Mesenchymal stem cell (in vitro differentiated cells and primary cell): ENCODE data around the gene HSD17B7.

ENCODE experiments used
- DNase-seq: peaks from one replicate; pipeline ENCODE4 v3.0.0-alpha.2; 2013
- H2AFZ ChIP-seq: one replicate; pipeline ENCODE4 v1.6.1; 2013; ENCODE audit warnings: low read depth, mild to moderate bottlenecking, control low read depth, inconsistent platforms, low read length, moderate library complexity
- H2AK5ac ChIP-seq: 2 replicates; pipeline ENCODE4 v1.6.1; 2013; ENCODE audit warnings: low read length, moderate library complexity, mild to moderate bottlenecking, inconsistent platforms; ENCODE audit not compliant: severe bottlenecking
- H2BK120ac ChIP-seq: one replicate; pipeline ENCODE4 v1.6.1; 2013; ENCODE audit warnings: low read depth, mild to moderate bottlenecking, inconsistent platforms, low read length, moderate library complexity
- H2BK12ac ChIP-seq, 2 experiments: one replicate each; pipeline ENCODE4 v1.6.1; 2013; ENCODE audit warnings: inconsistent platforms in 2 of 2, low read length in 2 of 2, mild to moderate bottlenecking in 2 of 2, moderate library complexity in 2 of 2, control low read depth in 1 of 2
- H2BK15ac ChIP-seq: one replicate; pipeline ENCODE4 v1.6.1; 2013; ENCODE audit warnings: mild to moderate bottlenecking, low read depth, inconsistent platforms; ENCODE audit not compliant: poor library complexity, severe bottlenecking
- H2BK5ac ChIP-seq: 2 replicates; pipeline ENCODE4 v1.6.1; 2013; ENCODE audit warnings: low read depth, mild to moderate bottlenecking, low read length, control low read depth, inconsistent platforms; ENCODE audit not compliant: poor library complexity, severe bottlenecking
- H3K14ac ChIP-seq, 2 experiments: one replicate each; pipeline ENCODE4 v1.6.1; 2013; ENCODE audit warnings: inconsistent platforms in 2 of 2, low read length in 2 of 2, control low read depth in 1 of 2, mild to moderate bottlenecking in 1 of 2, moderate library complexity in 1 of 2
- H3K18ac ChIP-seq, 2 experiments: one replicate each; pipeline ENCODE4 v1.6.1; 2013; ENCODE audit warnings: inconsistent platforms in 2 of 2, low read length in 2 of 2, control low read depth in 1 of 2, low read depth in 1 of 2, mild to moderate bottlenecking in 1 of 2
- H3K23ac ChIP-seq, 2 experiments: one replicate each; pipeline ENCODE4 v1.6.1; 2013; ENCODE audit warnings: inconsistent platforms in 2 of 2, low read length in 2 of 2, mild to moderate bottlenecking in 2 of 2, moderate library complexity in 2 of 2, control low read depth in 1 of 2
- H3K27ac ChIP-seq: 2 replicates; pipeline ENCODE4 v1.5.1; 2013; ENCODE audit warnings: mild to moderate bottlenecking, moderate library complexity, low read length, control low read depth, inconsistent platforms; ENCODE audit not compliant: poor library complexity, severe bottlenecking
- H3K27me3 ChIP-seq, 2 experiments: 2 replicates each; pipeline versions ENCODE4 v1.6.1 to v1.7.0; 2013; ENCODE audit warnings: low read length in 2 of 2, mild to moderate bottlenecking in 2 of 2, moderate library complexity in 2 of 2, control low read depth in 1 of 2, inconsistent platforms in 1 of 2; ENCODE audit not compliant: control insufficient read depth in 1 of 2, insufficient read depth in 1 of 2
- H3K36me3 ChIP-seq, 2 experiments: 2 replicates each; pipeline versions ENCODE4 v1.6.1 to v1.7.0; 2013; ENCODE audit warnings: low read length in 2 of 2, control low read depth in 1 of 2, inconsistent platforms in 1 of 2, low read depth in 1 of 2, mild to moderate bottlenecking in 1 of 2; ENCODE audit not compliant: insufficient read depth in 2 of 2, control insufficient read depth in 1 of 2
- H3K4ac ChIP-seq, 2 experiments: one replicate each; pipeline ENCODE4 v1.6.1; 2013; ENCODE audit warnings: inconsistent platforms in 2 of 2, low read length in 2 of 2, mild to moderate bottlenecking in 2 of 2, moderate library complexity in 2 of 2, control low read depth in 1 of 2, low read depth in 1 of 2
- H3K4me1 ChIP-seq: 2 replicates; pipeline ENCODE4 v1.6.1; 2013; ENCODE audit warnings: low read depth, low read length, control low read depth; ENCODE audit not compliant: control insufficient read depth, insufficient read depth
- H3K4me2 ChIP-seq: 2 replicates; pipeline ENCODE4 v1.6.1; 2013; ENCODE audit warnings: low read length, mild to moderate bottlenecking, inconsistent platforms; ENCODE audit not compliant: poor library complexity, severe bottlenecking
- H3K4me3 ChIP-seq, 2 experiments: 2 replicates each; pipeline versions ENCODE4 v1.5.1 to v1.7.0; 2013; ENCODE audit warnings: low read length in 2 of 2, mild to moderate bottlenecking in 2 of 2, control low read depth in 1 of 2, low read depth in 1 of 2; ENCODE audit not compliant: insufficient read depth in 1 of 2
- H3K79me1 ChIP-seq: replicated peaks from 2 replicates; pipeline ENCODE4 v1.6.1; 2013; ENCODE audit warnings: mild to moderate bottlenecking, control low read depth, low read length, inconsistent platforms; ENCODE audit not compliant: poor library complexity, severe bottlenecking
- H3K9ac ChIP-seq: 2 replicates; pipeline ENCODE4 v1.7.0; 2013; ENCODE audit warnings: mild to moderate bottlenecking, low read length, moderate library complexity
- H3K9me3 ChIP-seq: 2 replicates; pipeline ENCODE4 v1.7.0; 2013; ENCODE audit warnings: mild to moderate bottlenecking, low read length; ENCODE audit not compliant: control insufficient read depth
- H4K8ac ChIP-seq: one replicate; pipeline ENCODE4 v1.6.1; 2013; ENCODE audit warnings: inconsistent platforms, mild to moderate bottlenecking, low read length, moderate library complexity
- H4K91ac ChIP-seq: one replicate; pipeline ENCODE4 v1.6.1; 2013; ENCODE audit warnings: mild to moderate bottlenecking, low read length, inconsistent platforms
- WGBS: methylation state at CpG from one replicate; pipeline ENCODE4 v1.1.7; 2013; ENCODE audit warnings: mixed read lengths; 5-methylcytosine and 5-hydroxymethylcytosine counted together

The HSD17B7 gene

DNA sequence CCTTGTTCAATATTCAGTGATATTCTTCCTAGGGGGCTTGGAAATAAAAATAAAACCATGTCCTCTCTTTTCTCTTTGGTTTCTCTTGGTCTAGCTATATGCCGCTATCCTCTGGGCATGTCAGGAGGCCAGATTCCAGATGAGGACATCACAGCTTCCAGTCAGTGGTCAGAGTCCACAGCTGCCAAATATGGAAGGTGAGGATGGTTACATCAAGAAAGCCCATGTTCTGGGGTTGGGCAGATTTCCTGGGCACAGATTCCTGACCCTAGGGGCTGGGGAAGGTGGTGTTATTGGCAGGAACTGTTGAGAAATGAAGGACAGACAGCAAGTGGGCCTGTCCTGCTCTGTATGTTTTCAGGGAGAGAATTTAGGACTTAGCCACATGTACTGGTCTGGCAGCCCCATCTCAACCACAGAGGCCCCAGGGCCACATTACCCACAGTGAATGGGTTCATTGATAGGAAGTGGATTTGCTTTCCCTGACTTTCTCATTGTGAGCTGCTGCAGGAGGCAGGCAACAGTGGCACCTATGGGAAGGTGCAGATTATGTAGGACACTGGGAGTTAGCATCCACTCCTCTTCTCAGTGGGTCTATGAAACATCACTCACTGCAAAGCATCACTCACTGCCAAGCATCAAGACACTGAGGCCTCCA, 37.4 kb upstream of the HSD17B7 start:
- no peak overlapping the region for H3K4ac ChIP-seq
- no peak overlapping the region for H3K9ac ChIP-seq
- H3K4me2 ChIP-seq: no peak overlapping the region
- no peaks in the 10 kb centered on the region for H3K9me3 ChIP-seq
- peaks cover 4% of the 10 kb centered on the region for H3K79me1 ChIP-seq
- H4K8ac ChIP-seq: no peak overlapping the region
- no peaks in the 10 kb centered on the region for H3K4me1 ChIP-seq
- no peak overlapping the region for H2BK15ac ChIP-seq
- no peak overlapping the region for H2BK120ac ChIP-seq
- H3K14ac ChIP-seq: no peak overlapping the region
- no peak overlapping the region for H2BK12ac ChIP-seq
- no peak overlapping the region for H2BK5ac ChIP-seq
- no peak overlapping the region for H3K4me3 ChIP-seq
- no peak overlapping the region for H3K27ac ChIP-seq
- DNase-seq: no peak
- H3K36me3 ChIP-seq: peaks cover 20 to 54% of the 10 kb centered on the region in 2 experiments
- no peak overlapping the region for H3K18ac ChIP-seq
- WGBS: 100% methylated on average over 1 of the region's 1 CpG
- H3K27me3 ChIP-seq: no peaks in the 10 kb centered on the region
- H2AFZ ChIP-seq: no peak overlapping the region
- no peak overlapping the region for H3K23ac ChIP-seq
- no peak overlapping the region for H4K91ac ChIP-seq
- no peak overlapping the region for H2AK5ac ChIP-seq

DNA sequence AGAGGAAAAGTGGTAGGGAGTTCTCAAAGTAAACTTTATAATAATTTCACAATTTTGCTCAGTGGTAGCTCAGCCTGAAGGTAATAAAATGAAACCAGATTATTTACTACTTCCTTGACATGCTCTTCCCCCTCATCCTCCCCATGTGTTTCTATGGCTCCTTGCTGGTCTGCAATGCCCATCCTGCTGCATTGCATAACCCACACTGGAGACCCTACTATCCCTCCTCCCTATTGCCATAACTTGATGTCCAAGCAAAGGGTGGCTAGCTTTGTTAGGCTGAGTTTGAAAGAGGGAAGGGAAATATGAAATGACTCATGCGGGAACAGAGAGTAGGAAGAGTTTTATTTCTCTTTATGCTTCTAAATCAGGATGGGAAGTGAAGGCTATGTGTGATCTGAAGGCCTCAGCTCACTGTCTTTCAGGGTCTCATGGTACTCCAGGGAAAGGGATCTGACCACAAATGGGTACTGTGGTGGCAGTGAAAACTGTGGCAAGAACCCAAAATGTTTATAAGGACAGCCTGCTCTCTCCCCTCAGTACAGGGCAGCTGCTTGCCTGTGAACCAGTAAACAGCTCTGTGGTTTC, 36.4 kb upstream of the HSD17B7 start:
- peaks cover 20 to 64% of the 10 kb centered on the region in 2 experiments for H3K36me3 ChIP-seq
- H3K18ac ChIP-seq: no peak overlapping the region
- H3K4ac ChIP-seq: no peak overlapping the region
- no peak overlapping the region for H2BK5ac ChIP-seq
- H2BK12ac ChIP-seq: no peak overlapping the region
- no peak overlapping the region for H2AFZ ChIP-seq
- H4K91ac ChIP-seq: no peak overlapping the region
- no peak overlapping the region for H3K9ac ChIP-seq
- no peak overlapping the region for H3K23ac ChIP-seq
- no peak overlapping the region for H3K4me2 ChIP-seq
- no peak overlapping the region for H4K8ac ChIP-seq
- no peak overlapping the region for H3K27ac ChIP-seq
- H3K27me3 ChIP-seq: no peaks in the 10 kb centered on the region
- DNase-seq: peak; percentile 23
- H3K4me1 ChIP-seq: no peaks in the 10 kb centered on the region
- 88% methylated on average over 1 of the region's 1 CpG for WGBS
- no peak overlapping the region for H2BK120ac ChIP-seq
- no peak overlapping the region for H2BK15ac ChIP-seq
- peaks cover 4% of the 10 kb centered on the region for H3K79me1 ChIP-seq
- H3K4me3 ChIP-seq: no peak overlapping the region
- no peaks in the 10 kb centered on the region for H3K9me3 ChIP-seq
- H3K14ac ChIP-seq: no peak overlapping the region
- no peak overlapping the region for H2AK5ac ChIP-seq

DNA sequence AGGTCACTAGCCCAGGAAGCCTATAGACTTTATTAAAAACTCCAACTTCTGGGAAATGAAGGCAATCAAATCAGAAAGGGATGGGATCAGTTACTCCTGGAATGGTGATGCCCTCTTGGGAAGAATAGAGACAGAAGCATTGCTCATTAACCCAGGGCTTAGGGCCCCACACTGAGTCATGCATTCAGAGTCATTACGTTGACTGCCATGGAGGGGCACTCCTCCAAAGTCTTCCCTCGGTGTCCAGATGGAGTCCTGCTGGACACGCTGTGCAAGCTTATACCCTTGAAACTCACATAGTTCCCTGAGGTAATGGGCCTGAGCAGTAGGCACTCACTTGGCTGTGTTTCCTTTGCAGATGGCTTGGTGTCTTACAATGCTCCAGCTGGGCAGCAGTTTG, 35.2 kb upstream of the HSD17B7 start:
- no peaks in the 10 kb centered on the region for H3K27me3 ChIP-seq
- DNase-seq: no peak
- no peak overlapping the region for H3K14ac ChIP-seq
- no peak overlapping the region for H4K91ac ChIP-seq
- H3K23ac ChIP-seq: no peak overlapping the region
- WGBS: 95% methylated on average over 3 of the region's 3 CpGs
- no peak overlapping the region for H3K27ac ChIP-seq
- no peak overlapping the region for H3K4me3 ChIP-seq
- H3K9me3 ChIP-seq: no peaks in the 10 kb centered on the region
- no peaks in the 10 kb centered on the region for H3K4me1 ChIP-seq
- no peak overlapping the region for H3K4ac ChIP-seq
- peaks cover 4% of the 10 kb centered on the region for H3K79me1 ChIP-seq
- no peak overlapping the region for H3K9ac ChIP-seq
- no peak overlapping the region for H3K18ac ChIP-seq
- H2AFZ ChIP-seq: no peak overlapping the region
- H3K36me3 ChIP-seq: peaks cover 23 to 75% of the 10 kb centered on the region in 2 experiments
- no peak overlapping the region for H2BK15ac ChIP-seq
- H4K8ac ChIP-seq: no peak overlapping the region
- H3K4me2 ChIP-seq: no peak overlapping the region
- no peak overlapping the region for H2BK120ac ChIP-seq
- H2BK5ac ChIP-seq: no peak overlapping the region
- no peak overlapping the region for H2AK5ac ChIP-seq
- H2BK12ac ChIP-seq: no peak overlapping the region

DNA sequence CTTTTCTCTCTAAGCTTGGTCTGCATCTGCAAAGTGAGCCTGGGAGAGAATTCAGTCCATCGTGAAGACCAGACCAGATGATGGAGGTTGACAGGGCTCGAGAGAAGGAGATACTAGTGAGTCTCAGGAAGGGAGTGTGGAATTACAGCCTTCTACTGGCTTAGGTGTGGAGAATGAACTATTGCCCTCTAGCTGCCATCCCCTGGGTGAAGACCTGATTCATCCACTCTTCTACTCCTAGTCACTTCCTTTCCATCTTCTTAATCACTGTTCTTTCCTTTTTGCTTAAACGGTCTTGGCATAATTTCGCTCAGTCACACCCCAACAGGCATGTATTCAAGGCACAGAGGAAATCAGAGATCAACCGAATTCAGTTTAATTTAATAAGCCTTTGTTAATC, 34.0 kb upstream of the HSD17B7 start:
- Histone ChIP-seq H3K23ac (no peak overlapping the region), H2BK15ac (no peak overlapping the region), H2AK5ac (no peak overlapping the region), H2BK5ac (no peak overlapping the region), H3K18ac (no peak overlapping the region), H3K9me3 (no peaks in the 10 kb centered on the region), H2BK12ac (no peak overlapping the region), H3K4me3 (no peak overlapping the region), H3K14ac (no peak overlapping the region), H3K27ac (no peak overlapping the region), H3K4me2 (no peak overlapping the region), H3K4ac (no peak overlapping the region), H2BK120ac (no peak overlapping the region), H3K36me3 (peaks cover 31 to 87% of the 10 kb centered on the region in 2 experiments), H3K9ac (peak overlapping the region; percentile 26), H3K79me1 (peaks cover 4% of the 10 kb centered on the region), H4K8ac (no peak overlapping the region), H3K4me1 (no peaks in the 10 kb centered on the region), H2AFZ (no peak overlapping the region), H4K91ac (no peak overlapping the region), H3K27me3 (no peaks in the 10 kb centered on the region)
- WGBS: 71% methylated on average over 4 of the region's 5 CpGs
- DNase-seq: no peak
